Heart left ventricle (tissue), 16 donors: ENCODE data around the gene HSD3B7. TPM values are rescaled to one million over a fixed set of nuclear protein-coding genes. Genes with fewer than 3 reads are reported as not detected.
A peak's percentile ranks its signal among the peaks of the same experiment; 100 is the strongest.

Experiments
- ATAC-seq, 4 donors: fragments of 200-7000 bp; cut with Tn5 transposase; one replicate each; pipeline ENCODE4 v1.9.1; 2020 to 2022; ENCODE audit warnings: moderate library complexity in 4 of 4, mild to moderate bottlenecking in 3 of 4, moderate number of reproducible peaks in 1 of 4
- DNase-seq, 5 donors: peaks; one replicate each; pipeline ENCODE4 v3.0.0-alpha.2; 2020
- H3K27ac ChIP-seq, 12 donors: fragments of 200-600 bp; sonication (generic) in 4 of 12; one replicate each; pipeline versions ENCODE4 v1.5.0 to v1.8.0; 2016 to 2022; ENCODE audit warnings: mild to moderate bottlenecking in 2 of 12
- H3K27me3 ChIP-seq, 9 donors: fragments of 200-600 bp; sonication (generic) in 2 of 9; one replicate each; pipeline versions ENCODE4 v1.5.1 to v1.8.0; 2016 to 2022; ENCODE audit warnings: mild to moderate bottlenecking in 3 of 9
- H3K36me3 ChIP-seq, 9 donors: fragments of 200-600 bp; sonication (generic) in 2 of 9; one replicate each; pipeline versions ENCODE4 v1.5.0 to v1.8.0; 2018 to 2022; ENCODE audit warnings: mild to moderate bottlenecking in 2 of 9
- H3K4me1 ChIP-seq, 12 donors: fragments of 200-600 bp; sonication (generic) in 4 of 12; one replicate each; pipeline versions ENCODE4 v1.5.0 to v1.8.0; 2016 to 2022; ENCODE audit warnings: mild to moderate bottlenecking in 3 of 12
- H3K4me3 ChIP-seq, 12 donors: fragments of 200-600 bp; sonication (generic) in 4 of 12; one replicate each; pipeline versions ENCODE4 v1.5.0 to v1.8.0; 2017 to 2022; ENCODE audit warnings: mild to moderate bottlenecking in 9 of 12, moderate library complexity in 4 of 12
- H3K9me3 ChIP-seq, 12 donors: fragments of 200-600 bp; sonication (generic) in 4 of 12; one replicate each; pipeline versions ENCODE4 v1.5.0 to v1.8.0; 2016 to 2022; ENCODE audit warnings: mild to moderate bottlenecking in 1 of 12
- CTCF ChIP-seq, 12 donors: fragments of 200-600 bp; sonication (generic) in 4 of 12; IDR thresholded peaks; one replicate each; pipeline versions ENCODE4 v1.5.0 to v1.8.0; 2018 to 2022; ENCODE audit warnings: antibody characterized with exemption in 12 of 12, mild to moderate bottlenecking in 5 of 12
- POLR2A ChIP-seq, 2 donors: fragments of 450-650 bp; IDR thresholded peaks; one replicate each; pipeline ENCODE4 v1.6.1; 2017; ENCODE audit warnings: antibody characterized with exemption in 2 of 2, mild to moderate bottlenecking in 2 of 2, moderate library complexity in 2 of 2
- WGBS, 4 donors: extraction: QIAGEN DNeasy Blood & Tissue Kit in 2 of 4; methylation state at CpG; one replicate each; pipeline versions ENCODE4 v1.1.5 to v1.1.7; 2013 to 2018; 5-methylcytosine and 5-hydroxymethylcytosine counted together
- intact Hi-C, 10 donors: fragments of 100-400 bp; cut with DNase I; formaldehyde crosslinking; loops; one replicate each; pipeline versions ENCODE4 v1.11.1 to v1.14.2; 2022
- polyA plus RNA-seq, 2 donors: library from polyadenylated mRNA; stranded (reverse); fragments of 200-250 nt; gene quantifications; one replicate each; pipeline ENCODE4 v1.2.3, GENCODE V29; 2013
- total RNA-seq, 9 donors: library from RNA; depleted of rRNA in 2 of 9; stranded (reverse); fragments of >200 nt in 2 of 9; fragmentation: NEBNext Ultra II Directional in 3 of 9; extraction: Animal tissue kit (Norgen Biotek cat#: 25700) in 3 of 9; gene quantifications; one replicate each; pipeline versions ENCODE4 v1.1.0 to v1.2.4, GENCODE V29; 2016 to 2023
- donor health status: ischemic (EF 13 %, LVEDD 7.1; RV severe dilation, severe dysfunction).
- donor health status: healthy with polysubstance abuse.
- donor health status: DM: no; HTN: yes; CAD: no.
- donor health status: DM: no; HTN: no; CAD: no.
- donor health status: ischemic (EF 25% LVEDD 6.9; RV normal size, moderate dysfunction).
- donor health status: ischemic (EF 25% LVEDD 5.7; RV mildly dilated, moderate dysfunction).
- donor health status: healthy.
- donor health status: DM: yes; HTN: yes; CAD: no.
- donor health status: ischemic (EF 35%, LVEDD 5.7; RV mildly dilated, moderate dysfunction).
- donor health status: nonischemic (EF 11% LVEDD 7.7; RV severe dilation, severe dysfunction).
- donor health status: DM: yes; HTN: yes; CAD: no.
- donor health status: PGD.
- donor health status: ischemic (EF 29% LVEDD 5.4; RV normal size, mild dysfunction).
- donor health status: nonischemic (EF 23%, LVEDD 6.1; RV moderate dilation, normal function).

The HSD3B7 gene
- total and polyA plus RNA-seq, 11 donors = 3.8 to 27.2 (median 7.1) TPM

- H3K9me3 ChIP-seq = no peaks in the 10 kb centered on the region
- H3K36me3 ChIP-seq = no peaks in the 10 kb centered on the region
- ATAC-seq (no peak), DNase-seq (no peak)
- TF ChIP-seq CTCF (IDR thresholded peaks at IDR 0.05) (no peak), POLR2A (IDR thresholded peaks at IDR 0.05) (no peak)
- peaks cover 0 to 36% (median 0%) of the 10 kb centered on the region in 12 donors for H3K4me1 ChIP-seq
- intact Hi-C loops = no loop called here
- no peaks in the 10 kb centered on the region for H3K27me3 ChIP-seq
- H3K27ac ChIP-seq = peak overlapping the region in 2 of 12 donors; percentile 53 to 55
- H3K4me3 ChIP-seq = no peak overlapping the region
- WGBS, 4 donors = 69 to 74% (median 71%) methylated on average over 6 of the region's 6 CpGs
Measured at GRCh38 chr16:31023627-31024226, 38.7 kb downstream of the HSD3B7 start.

GRCh38 chr16:31025339-31025738 lies 40.3 kb downstream of the HSD3B7 start:
- Histone ChIP-seq H3K4me3 (no peak overlapping the region), H3K9me3 (no peaks in the 10 kb centered on the region), H3K4me1 (peaks cover 0 to 36% (median 0%) of the 10 kb centered on the region in 12 donors), H3K27ac (peak overlapping the region in 1 of 12 donors; percentile 75), H3K36me3 (no peaks in the 10 kb centered on the region), H3K27me3 (no peaks in the 10 kb centered on the region)
- ATAC-seq = no peak
- TF ChIP-seq POLR2A (IDR thresholded peaks at IDR 0.05) (no peak), CTCF (IDR thresholded peaks at IDR 0.05) (no peak)
- DNase-seq = no peak
- intact Hi-C loops = no loop called here
- 75 to 78% (median 77%) methylated on average over 5 of the region's 5 CpGs for WGBS, 4 donors

GRCh38 chr16:31029272-31029671 lies 44.3 kb downstream of the HSD3B7 start:
- intact Hi-C loops = no loop called here
- H3K36me3 ChIP-seq = no peaks in the 10 kb centered on the region
- H3K9me3 ChIP-seq = no peaks in the 10 kb centered on the region
- H3K27me3 ChIP-seq = no peaks in the 10 kb centered on the region
- peaks cover under 1 to 29% (median 8%) of the 10 kb centered on the region in 12 donors for H3K4me1 ChIP-seq
- 79 to 86% (median 82%) methylated on average over 5 of the region's 5 CpGs for WGBS, 4 donors
- no peak overlapping the region for H3K4me3 ChIP-seq
- H3K27ac ChIP-seq = no peak overlapping the region
- ATAC-seq = no peak
- TF ChIP-seq POLR2A (IDR thresholded peaks at IDR 0.05) (no peak), CTCF (IDR thresholded peaks at IDR 0.05) (no peak)
- no peak for DNase-seq

DNA sequence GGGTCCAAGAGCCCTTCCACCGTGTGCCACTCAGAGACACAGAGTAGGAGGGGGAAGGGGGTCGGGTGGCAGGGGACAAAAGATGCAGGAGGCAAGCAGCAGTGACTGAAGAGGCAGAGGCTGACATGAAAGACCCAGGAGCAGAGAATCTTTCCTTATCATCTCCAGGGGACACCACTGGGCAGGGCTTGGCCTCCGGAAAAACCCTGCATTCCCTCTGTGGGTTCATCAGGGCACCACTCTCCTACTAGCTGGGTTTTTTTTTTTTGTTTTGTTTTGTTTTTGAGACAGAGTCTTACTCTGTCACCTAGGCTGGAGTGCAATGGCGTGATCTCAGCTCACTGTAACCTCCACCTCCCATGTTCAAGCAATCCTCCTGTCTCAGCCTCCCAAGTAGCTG lies 46.3 kb downstream of the HSD3B7 start:
- Histone ChIP-seq H3K4me1 (peaks cover 4 to 31% (median 18%) of the 10 kb centered on the region in 12 donors), H3K27ac (no peak overlapping the region), H3K27me3 (no peaks in the 10 kb centered on the region), H3K4me3 (no peak overlapping the region), H3K36me3 (peaks cover 0 to 20% (median 18%) of the 10 kb centered on the region in 9 donors), H3K9me3 (no peaks in the 10 kb centered on the region)
- 76 to 86% (median 83%) methylated on average over 4 of the region's 4 CpGs for WGBS, 4 donors
- no peak for TF ChIP-seq POLR2A (IDR thresholded peaks at IDR 0.05)
- no peak for TF ChIP-seq CTCF (IDR thresholded peaks at IDR 0.05)
- intact Hi-C loops = loop anchor here in 7 of 10 donors (5.0 kb wide), 6 partner anchors 34 to 426 kb away; partner anchors contain the start of genes ZNF646 (in 4 of the 7), ZNF668 (in 4 of the 7), ARMC5 (in 1 of the 7) and HSD3B7 (in 1 of the 7)
- no peak for DNase-seq
- ATAC-seq = no peak
